GM13976 (cell line): ENCODE results near the gene LPP.

ENCODE experiments used
- DNase-seq: peaks from one replicate; pipeline ENCODE4 v3.0.0; 2012; ENCODE audit warnings: low spot score
- in situ Hi-C: fragments of 300-500 bp; cut with MboI; formaldehyde crosslinking; loops from one replicate; pipeline ENCODE4 v1.12.0; 2022; ENCODE audit warnings: low sequenced_read_pairs, mixed read lengths, inconsistent platforms; ENCODE audit not compliant: unreplicated experiment
- TF ChIP-seq, protein P1 (sequence below): IDR thresholded peaks from 2 replicates; pipeline ENCODE4 v1.5.1; 2012; ENCODE audit warnings: borderline replicate concordance, mild to moderate bottlenecking; ENCODE audit not compliant: insufficient read depth; ENCODE audit errors: extremely low read depth, missing control alignments, control extremely low read depth

Gene LPP

GRCh38 chr3:188202358-188203138 is 48.6 kb downstream of the LPP start:
- in situ Hi-C loops = no loop called here
- TF ChIP-seq, protein P1, sequence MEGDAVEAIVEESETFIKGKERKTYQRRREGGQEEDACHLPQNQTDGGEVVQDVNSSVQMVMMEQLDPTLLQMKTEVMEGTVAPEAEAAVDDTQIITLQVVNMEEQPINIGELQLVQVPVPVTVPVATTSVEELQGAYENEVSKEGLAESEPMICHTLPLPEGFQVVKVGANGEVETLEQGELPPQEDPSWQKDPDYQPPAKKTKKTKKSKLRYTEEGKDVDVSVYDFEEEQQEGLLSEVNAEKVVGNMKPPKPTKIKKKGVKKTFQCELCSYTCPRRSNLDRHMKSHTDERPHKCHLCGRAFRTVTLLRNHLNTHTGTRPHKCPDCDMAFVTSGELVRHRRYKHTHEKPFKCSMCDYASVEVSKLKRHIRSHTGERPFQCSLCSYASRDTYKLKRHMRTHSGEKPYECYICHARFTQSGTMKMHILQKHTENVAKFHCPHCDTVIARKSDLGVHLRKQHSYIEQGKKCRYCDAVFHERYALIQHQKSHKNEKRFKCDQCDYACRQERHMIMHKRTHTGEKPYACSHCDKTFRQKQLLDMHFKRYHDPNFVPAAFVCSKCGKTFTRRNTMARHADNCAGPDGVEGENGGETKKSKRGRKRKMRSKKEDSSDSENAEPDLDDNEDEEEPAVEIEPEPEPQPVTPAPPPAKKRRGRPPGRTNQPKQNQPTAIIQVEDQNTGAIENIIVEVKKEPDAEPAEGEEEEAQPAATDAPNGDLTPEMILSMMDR = no peak

DNA sequence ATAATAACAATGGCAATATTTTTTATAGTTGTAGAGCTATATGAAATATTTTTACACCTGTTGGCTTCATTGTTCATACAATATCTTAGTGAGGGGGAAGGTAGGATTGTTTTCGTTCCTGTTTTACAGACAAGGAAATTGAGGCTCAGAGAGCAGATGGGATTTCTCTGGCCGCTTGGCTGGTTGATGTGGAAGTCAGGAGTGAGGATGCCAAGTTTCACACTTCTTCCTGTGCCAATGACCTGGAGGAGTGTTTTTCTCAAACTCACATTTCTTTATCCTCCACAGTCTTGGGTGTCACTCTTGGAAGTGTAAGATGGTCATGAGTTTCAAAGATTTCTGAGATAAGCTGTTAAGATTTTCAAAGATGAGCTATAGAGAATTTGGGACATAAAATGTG is 50.6 kb downstream of the LPP start:
- in situ Hi-C loops = no loop called here
- no peak for DNase-seq
- TF ChIP-seq, protein P1 = no peak

More at GRCh38 chr3:188202358-188203138, 48.6 kb downstream of the LPP start:
- DNase-seq = no peak

GRCh38 chr3:188205992-188206416 is 52.0 kb downstream of the LPP start:
- in situ Hi-C loops = no loop called here
- no peak for DNase-seq
- TF ChIP-seq, protein P1 = no peak

GRCh38 chr3:188206787-188207186 is 52.8 kb downstream of the LPP start:
- in situ Hi-C loops = no loop called here
- no peak for DNase-seq
- TF ChIP-seq, protein P1 = no peak

GRCh38 chr3:188207941-188208515 is 54.1 kb downstream of the LPP start:
- TF ChIP-seq, protein P1 = no peak
- DNase-seq = no peak
- in situ Hi-C loops = no loop called here

GRCh38 chr3:188208516-188208981 is 54.6 kb downstream of the LPP start:
- in situ Hi-C loops = no loop called here
- TF ChIP-seq, protein P1 = no peak
- no peak for DNase-seq
